Esophagus squamous epithelium (tissue), 4 donors: ENCODE data around the gene SLCO2B1.

Source experiments
- CTCF ChIP-seq, 6 experiments: fragments of 450-650 bp in 4 of 6; fragments of 200-600 bp in 2 of 6; sonication (generic) in 2 of 6; IDR thresholded peaks; one replicate each; pipeline ENCODE4 v1.5.1; 2016 to 2019; ENCODE audit warnings: antibody characterized with exemption in 6 of 6, mild to moderate bottlenecking in 4 of 6, moderate library complexity in 4 of 6
- POLR2A ChIP-seq, 4 donors: fragments of 450-650 bp; IDR thresholded peaks; one replicate each; pipeline ENCODE4 v1.6.1; 2017; ENCODE audit warnings: antibody characterized with exemption in 4 of 4, mild to moderate bottlenecking in 4 of 4, moderate library complexity in 3 of 4

- TF ChIP-seq CTCF (IDR thresholded peaks at IDR 0.05) (no peak), POLR2A (IDR thresholded peaks at IDR 0.05) (no peak)
These were observed 18.4 kb downstream of the SLCO2B1 start for GRCh38 chr11:75169101-75169885.
